HepG2 (cell line): ENCODE results near the gene ENTPD2. TPM values are rescaled to one million over a fixed set of nuclear protein-coding genes. Genes with fewer than 3 reads are reported as not detected.

Experiments
- ATAC-seq: fragments of 200-7000 bp; cut with Tn5 transposase; 3 replicates; pipeline ENCODE4 v1.9.1; 2020; ENCODE audit warnings: mild to moderate bottlenecking, moderate library complexity
- BruUV-seq: library from RNA; stranded (reverse); fragments of 400-500 nt; replicated peaks from 2 replicates; lab custom pipeline; 2021; lab: Mats Ljungman, UMichigan
- CTCF ChIA-PET: fragments of 300-600 bp; formaldehyde crosslinking; extraction: SDS; loops from one replicate; lab custom pipeline; 2021; ENCODE audit warnings: low total read pairs, inconsistent platforms, low intra/inter-chr PET ratio; lab: Yijun Ruan, JAX
- POLR2A ChIA-PET: fragments of 350-600 bp; sonication (Branson Sonifier 250); formaldehyde crosslinking; loops from one replicate; lab custom pipeline; 2020; ENCODE audit warnings: antibody characterized with exemption, inconsistent platforms; lab: Yijun Ruan, JAX
- DNase-seq: peaks from one replicate; pipeline ENCODE4 v3.0.0-alpha.2; 2015; ENCODE audit warnings: low spot score
- FAIRE-seq: peaks from 3 replicates; lab custom pipeline; 2011; peaks lifted over from hg19 to GRCh38; lab: Jason Lieb, UNC
- H2AFZ ChIP-seq: one replicate; pipeline ENCODE4 v1.6.1; 2011; ENCODE audit warnings: low read length, inconsistent platforms
- H3K27ac ChIP-seq: fragments of 300-600 bp; 3 replicates; pipeline ENCODE4 v1.8.0; 2011; ENCODE audit warnings: mixed run types, mild to moderate bottlenecking, mixed read lengths, low read length, inconsistent platforms; ENCODE audit not compliant: insufficient read depth; ENCODE audit errors: extremely low read length
- H3K27me3 ChIP-seq, 2 experiments: fragments of 200-600 bp in 1 of 2; 2 replicates in 1 of 2; 3 replicates in 1 of 2; pipeline versions ENCODE4 v1.6.0 to v1.8.0; 2011; ENCODE audit warnings: low read length in 2 of 2, mild to moderate bottlenecking in 2 of 2, moderate library complexity in 2 of 2, inconsistent platforms in 1 of 2; ENCODE audit not compliant: insufficient read depth in 2 of 2, control insufficient read depth in 1 of 2
- H3K36me3 ChIP-seq, 2 experiments: fragments of 200-600 bp in 1 of 2; replicated peaks in 1 of 2; 2 replicates in 1 of 2; 3 replicates in 1 of 2; pipeline versions ENCODE4 v1.5.1 to v1.8.0; 2011; ENCODE audit warnings: low read length in 2 of 2, inconsistent platforms in 1 of 2; ENCODE audit not compliant: insufficient read depth in 2 of 2, control insufficient read depth in 1 of 2
- H3K4me1 ChIP-seq: 2 replicates; pipeline ENCODE4 v1.5.1; 2012; ENCODE audit warnings: low read length, inconsistent platforms; ENCODE audit not compliant: insufficient read depth
- H3K4me2 ChIP-seq: 2 replicates; pipeline ENCODE4 v1.6.0; 2011; ENCODE audit warnings: low read depth, low read length, inconsistent platforms
- H3K4me3 ChIP-seq, 3 experiments: fragments of 200-600 bp in 1 of 3; sonication (generic), shearing (Covaris generic) in 1 of 3; replicated peaks in 1 of 3; 2 replicates each; pipeline ENCODE4 v1.5.1; 2011 to 2016; ENCODE audit warnings: low read length in 3 of 3, inconsistent platforms in 2 of 3, low read depth in 2 of 3, mild to moderate bottlenecking in 2 of 3, control low read depth in 1 of 3, mixed read lengths in 1 of 3; ENCODE audit not compliant: insufficient read depth in 1 of 3
- H3K79me2 ChIP-seq: one replicate; pipeline ENCODE4 v1.6.1; 2011; ENCODE audit warnings: low read length, inconsistent platforms; ENCODE audit not compliant: insufficient read depth
- H3K9ac ChIP-seq: 2 replicates; pipeline ENCODE4 v1.6.0; 2011; ENCODE audit warnings: mild to moderate bottlenecking, low read depth, low read length, inconsistent platforms; ENCODE audit not compliant: insufficient read depth
- H3K9me3 ChIP-seq: 2 replicates; pipeline ENCODE4 v1.5.1; 2012; ENCODE audit warnings: mild to moderate bottlenecking, low read length
- H4K20me1 ChIP-seq: 2 replicates; pipeline ENCODE4 v1.6.0; 2011; ENCODE audit warnings: inconsistent platforms, mild to moderate bottlenecking, low read length, moderate library complexity; ENCODE audit not compliant: insufficient read depth
- KDM1A ChIP-seq: IDR thresholded peaks from 2 replicates; pipeline ENCODE4 v1.6.1; 2016; ENCODE audit warnings: missing compliant biosample characterization
- MTA1 ChIP-seq: sonication (generic); formaldehyde crosslinking; IDR thresholded peaks from 2 replicates; pipeline ENCODE4 v1.4.0; 2020; ENCODE audit warnings: missing genetic modification reagents, mild to moderate bottlenecking, borderline replicate concordance
- NFKB2 ChIP-seq: sonication (generic); formaldehyde crosslinking; IDR thresholded peaks from 2 replicates; pipeline ENCODE4 v1.4.0; 2020; ENCODE audit warnings: missing genetic modification reagents, borderline replicate concordance
- NR2F2 ChIP-seq: IDR thresholded peaks from 2 replicates; pipeline ENCODE4 v1.6.1; 2012; ENCODE audit warnings: low read depth, inconsistent platforms, borderline replicate concordance
- SAFB2 ChIP-seq: sonication (generic); formaldehyde crosslinking; IDR thresholded peaks from 2 replicates; pipeline ENCODE4 v1.5.1; 2020; ENCODE audit warnings: missing genetic modification reagents, low read depth, mild to moderate bottlenecking, borderline replicate concordance
- ZNF124 ChIP-seq: sonication (generic); formaldehyde crosslinking; IDR thresholded peaks from 2 replicates; pipeline ENCODE4 v1.4.0; 2020; ENCODE audit warnings: missing genetic modification reagents
- ZNF549 ChIP-seq: sonication (generic); formaldehyde crosslinking; IDR thresholded peaks from 2 replicates; pipeline ENCODE4 v1.5.0; 2020; ENCODE audit warnings: missing genetic modification reagents
- WGBS: methylation state at CpG from one replicate; pipeline ENCODE4 v1.1.6; 2017; ENCODE audit warnings: low lambda C conversion rate; 5-methylcytosine and 5-hydroxymethylcytosine counted together
- in situ Hi-C: cut with HindIII; loops from 2 replicates; pipeline ENCODE4 v1.10.0; 2017; ENCODE audit warnings: low pct_unique_long_range_greater_than_20kb; ENCODE audit not compliant: extremely low pct_ligation_motif_present
- intact Hi-C: fragments of 100-400 bp; cut with micrococcal nuclease; formaldehyde crosslinking; loops from one replicate; pipeline ENCODE4 v1.10.0; 2022; ENCODE audit not compliant: unreplicated experiment
- polyA plus RNA-seq, 8 experiments: library from polyadenylated mRNA; depleted of rRNA in 3 of 8; stranded (reverse) in 7 of 8; unstranded in 1 of 8; fragments of >200 nt; fragmentation: Illumina TruSeq in 4 of 8; extraction: Trizol in 4 of 8; gene quantifications; 2 replicates each; pipeline versions ENCODE4 v1.2.1 to v1.2.3, GENCODE V29; 2011 to 2016; ENCODE audit warnings: low read depth in 4 of 8, missing spikeins in 1 of 8, mixed read lengths in 1 of 8; ENCODE audit not compliant: insufficient read depth in 1 of 8
- total RNA-seq, 5 experiments: library from RNA; depleted of rRNA; stranded (reverse); fragments of >200 nt; fragmentation: Illumina TruSeq; extraction: Trizol; gene quantifications; 2 replicates each; pipeline ENCODE4 v1.2.3, GENCODE V29; 2016; ENCODE audit warnings: low read depth in 1 of 5
- TF ChIP-seq, protein P1 (sequence below), 2 experiments: sonication (generic) in 1 of 2; formaldehyde crosslinking in 1 of 2; IDR thresholded peaks; 2 replicates each; pipeline versions ENCODE4 v1.5.1 to v1.6.1; 2011 to 2020; ENCODE audit warnings: borderline replicate concordance in 1 of 2, low read depth in 1 of 2, low read length in 1 of 2, mild to moderate bottlenecking in 1 of 2, missing genetic modification reagents in 1 of 2, moderate library complexity in 1 of 2
- TF ChIP-seq, protein P2 (sequence below): sonication (generic); formaldehyde crosslinking; IDR thresholded peaks from 2 replicates; pipeline ENCODE4 v1.5.1; 2020; ENCODE audit warnings: mild to moderate bottlenecking, missing genetic modification reagents, moderate library complexity

The ENTPD2 gene
- total and polyA plus RNA-seq, 2 of the 13 experiments (the other 11 are each of a cell fraction or from before 2014, with no cell fraction given), result 0.95 to 3.2 TPM

DNA sequence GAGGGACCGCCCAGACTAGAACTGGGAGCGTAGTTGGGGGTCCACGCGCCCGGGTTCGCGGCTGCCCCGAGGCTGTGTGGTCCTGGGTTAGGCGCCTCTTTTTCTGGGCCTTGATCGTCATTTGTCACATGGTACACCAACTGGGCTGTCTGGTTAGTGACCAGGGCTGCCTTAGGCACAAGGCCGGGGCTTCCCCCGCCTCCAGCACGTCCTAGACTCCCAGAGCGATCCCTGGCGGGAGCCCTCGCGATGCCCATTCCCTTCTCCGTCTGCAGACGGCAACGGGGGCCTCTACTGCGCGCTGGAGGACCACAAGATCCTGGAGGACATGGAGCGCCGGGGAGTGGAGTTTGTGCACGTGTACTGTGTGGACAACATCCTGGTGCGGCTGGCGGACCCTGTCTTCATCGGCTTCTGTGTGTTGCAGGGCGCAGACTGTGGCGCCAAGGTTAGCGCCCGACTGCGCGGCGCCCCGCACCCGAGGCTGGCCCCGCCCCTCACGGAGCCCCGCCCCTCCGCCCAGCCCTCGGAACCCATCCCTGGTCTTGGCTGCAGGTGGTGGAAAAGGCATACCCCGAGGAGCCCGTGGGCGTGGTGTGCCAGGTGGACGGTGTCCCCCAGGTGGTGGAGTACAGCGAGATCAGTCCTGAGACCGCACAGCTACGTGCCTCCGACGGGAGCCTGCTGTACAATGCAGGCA lies 25.0 kb upstream of the ENTPD2 start:
- Histone ChIP-seq H3K4me1 (peaks cover 47% of the 10 kb centered on the region), H3K9ac (no peak overlapping the region), H3K27me3 (no peaks in the 10 kb centered on the region), H3K79me2 (no peaks in the 10 kb centered on the region), H3K4me2 (peak overlapping the region; percentile 83), H3K4me3 (peak overlapping the region in 2 of 3 experiments; percentile 76 to 85; a peak in 3 of 6 replicates), H3K9me3 (no peaks in the 10 kb centered on the region), H4K20me1 (no peaks in the 10 kb centered on the region), H3K27ac (no peak overlapping the region), H2AFZ (no peak overlapping the region), H3K36me3 (peaks cover 9 to 16% of the 10 kb centered on the region in 2 experiments; a peak in 4 of 5 replicates)
- DNase-seq (no peak), ATAC-seq (no peak), FAIRE-seq (no peak)
- TF ChIP-seq, protein P1, sequence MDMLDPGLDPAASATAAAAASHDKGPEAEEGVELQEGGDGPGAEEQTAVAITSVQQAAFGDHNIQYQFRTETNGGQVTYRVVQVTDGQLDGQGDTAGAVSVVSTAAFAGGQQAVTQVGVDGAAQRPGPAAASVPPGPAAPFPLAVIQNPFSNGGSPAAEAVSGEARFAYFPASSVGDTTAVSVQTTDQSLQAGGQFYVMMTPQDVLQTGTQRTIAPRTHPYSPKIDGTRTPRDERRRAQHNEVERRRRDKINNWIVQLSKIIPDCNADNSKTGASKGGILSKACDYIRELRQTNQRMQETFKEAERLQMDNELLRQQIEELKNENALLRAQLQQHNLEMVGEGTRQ (IDR thresholded peaks at IDR 0.05; ENCODE audit: low read depth, low read length), result no peak
- TF ChIP-seq, protein P1 (CRISPR knock-in tag; IDR thresholded peaks at IDR 0.05; ENCODE audit: borderline replicate concordance), result no peak
- TF ChIP-seq MTA1 (no peak), NR2F2 (no peak), ZNF124 (CRISPR knock-in tag) (no peak), NFKB2 (no peak), SAFB2 (no peak), KDM1A (CRISPR knock-in tag) (no peak), ZNF549 (CRISPR knock-in tag) (no peak)
- TF ChIP-seq, protein P2, sequence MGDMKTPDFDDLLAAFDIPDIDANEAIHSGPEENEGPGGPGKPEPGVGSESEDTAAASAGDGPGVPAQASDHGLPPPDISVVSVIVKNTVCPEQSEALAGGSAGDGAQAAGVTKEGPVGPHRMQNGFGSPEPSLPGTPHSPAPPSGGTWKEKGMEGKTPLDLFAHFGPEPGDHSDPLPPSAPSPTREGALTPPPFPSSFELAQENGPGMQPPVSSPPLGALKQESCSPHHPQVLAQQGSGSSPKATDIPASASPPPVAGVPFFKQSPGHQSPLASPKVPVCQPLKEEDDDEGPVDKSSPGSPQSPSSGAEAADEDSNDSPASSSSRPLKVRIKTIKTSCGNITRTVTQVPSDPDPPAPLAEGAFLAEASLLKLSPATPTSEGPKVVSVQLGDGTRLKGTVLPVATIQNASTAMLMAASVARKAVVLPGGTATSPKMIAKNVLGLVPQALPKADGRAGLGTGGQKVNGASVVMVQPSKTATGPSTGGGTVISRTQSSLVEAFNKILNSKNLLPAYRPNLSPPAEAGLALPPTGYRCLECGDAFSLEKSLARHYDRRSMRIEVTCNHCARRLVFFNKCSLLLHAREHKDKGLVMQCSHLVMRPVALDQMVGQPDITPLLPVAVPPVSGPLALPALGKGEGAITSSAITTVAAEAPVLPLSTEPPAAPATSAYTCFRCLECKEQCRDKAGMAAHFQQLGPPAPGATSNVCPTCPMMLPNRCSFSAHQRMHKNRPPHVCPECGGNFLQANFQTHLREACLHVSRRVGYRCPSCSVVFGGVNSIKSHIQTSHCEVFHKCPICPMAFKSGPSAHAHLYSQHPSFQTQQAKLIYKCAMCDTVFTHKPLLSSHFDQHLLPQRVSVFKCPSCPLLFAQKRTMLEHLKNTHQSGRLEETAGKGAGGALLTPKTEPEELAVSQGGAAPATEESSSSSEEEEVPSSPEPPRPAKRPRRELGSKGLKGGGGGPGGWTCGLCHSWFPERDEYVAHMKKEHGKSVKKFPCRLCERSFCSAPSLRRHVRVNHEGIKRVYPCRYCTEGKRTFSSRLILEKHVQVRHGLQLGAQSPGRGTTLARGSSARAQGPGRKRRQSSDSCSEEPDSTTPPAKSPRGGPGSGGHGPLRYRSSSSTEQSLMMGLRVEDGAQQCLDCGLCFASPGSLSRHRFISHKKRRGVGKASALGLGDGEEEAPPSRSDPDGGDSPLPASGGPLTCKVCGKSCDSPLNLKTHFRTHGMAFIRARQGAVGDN (CRISPR knock-in tag), result peak; percentile 10; the same call in 1 of the 2 replicates
- no TSS peak for BruUV-seq
- in situ Hi-C loops, result no loop called here
- ChIA-PET CTCF (no interaction called here), POLR2A (no interaction called here)
- WGBS, result 97% methylated on average over 23 of the region's 51 CpGs
- intact Hi-C loops, result no loop called here
